ENCODE measurements around the gene KCNMA1. TPM values are rescaled to one million over a fixed set of nuclear protein-coding genes. Genes with fewer than 3 reads are reported as not detected.

Gene KCNMA1
- total RNA-seq, 2 donors from 2014 or later, result 29.1 to 37.9 TPM

DNA sequence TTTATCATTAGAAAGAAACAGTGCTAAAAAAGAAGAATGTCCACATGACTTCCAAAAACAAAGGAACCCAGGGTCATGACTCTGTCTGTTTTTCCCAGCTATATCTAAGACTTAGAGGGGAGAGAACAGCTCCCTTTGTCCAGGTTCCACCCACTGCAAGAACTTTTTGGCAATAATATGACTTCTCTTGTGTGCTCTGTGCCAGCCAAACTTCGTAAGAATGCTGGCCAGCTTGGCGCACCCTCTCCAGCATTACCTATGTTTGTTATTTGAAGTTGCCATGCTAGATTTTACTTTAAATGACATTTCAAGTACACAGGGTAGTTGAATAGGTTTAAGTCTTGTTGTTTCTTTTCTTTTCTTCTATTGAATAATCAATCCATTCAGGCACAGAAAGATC is 371.4 kb downstream of the KCNMA1 start:
- DNase-seq (ENCODE audit: low spot score), result peak; percentile 42
- intact Hi-C loops (cut with DNase I), result no loop called here
- TF ChIP-seq POLR2A (IDR thresholded peaks at IDR 0.05) (no peak), POLR2AphosphoS5 (IDR thresholded peaks at IDR 0.05) (peak; percentile 31)
- no peak overlapping the region for H3K4me3 ChIP-seq
- no peak overlapping the region for H3K27ac ChIP-seq
- H3K27me3 ChIP-seq (replicated peaks; ENCODE audit: insufficient read depth), result no peaks in the 10 kb centered on the region
- H3K36me3 ChIP-seq, result no peaks in the 10 kb centered on the region
- 41% methylated on average over 2 of the region's 2 CpGs for WGBS
- no peaks in the 10 kb centered on the region for H3K4me1 ChIP-seq (replicated peaks)
- H3K9me3 ChIP-seq, result no peaks in the 10 kb centered on the region

DNA sequence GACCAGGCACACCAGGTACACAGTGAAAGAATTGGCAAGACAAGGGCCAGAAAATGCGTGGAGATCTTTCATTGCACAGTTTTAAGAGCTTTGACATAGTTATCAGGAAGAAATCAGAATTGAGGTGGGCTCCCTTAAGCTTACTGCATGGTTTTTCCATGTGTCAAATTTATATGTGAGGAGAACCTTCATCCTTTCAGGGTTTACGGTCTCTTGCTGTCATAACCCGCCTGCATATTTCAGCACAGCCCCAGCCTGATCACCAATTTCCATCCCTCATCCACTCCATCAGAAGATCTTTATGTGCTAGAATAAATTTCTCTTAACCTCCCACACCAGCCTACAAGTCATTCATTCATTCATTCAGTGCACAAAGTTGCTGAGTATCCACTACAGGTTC is 373.1 kb downstream of the KCNMA1 start:
- intact Hi-C loops (cut with DNase I), result no loop called here
- no peaks in the 10 kb centered on the region for H3K27me3 ChIP-seq (replicated peaks; ENCODE audit: insufficient read depth)
- no peak overlapping the region for H3K4me3 ChIP-seq
- TF ChIP-seq, protein P1, sequence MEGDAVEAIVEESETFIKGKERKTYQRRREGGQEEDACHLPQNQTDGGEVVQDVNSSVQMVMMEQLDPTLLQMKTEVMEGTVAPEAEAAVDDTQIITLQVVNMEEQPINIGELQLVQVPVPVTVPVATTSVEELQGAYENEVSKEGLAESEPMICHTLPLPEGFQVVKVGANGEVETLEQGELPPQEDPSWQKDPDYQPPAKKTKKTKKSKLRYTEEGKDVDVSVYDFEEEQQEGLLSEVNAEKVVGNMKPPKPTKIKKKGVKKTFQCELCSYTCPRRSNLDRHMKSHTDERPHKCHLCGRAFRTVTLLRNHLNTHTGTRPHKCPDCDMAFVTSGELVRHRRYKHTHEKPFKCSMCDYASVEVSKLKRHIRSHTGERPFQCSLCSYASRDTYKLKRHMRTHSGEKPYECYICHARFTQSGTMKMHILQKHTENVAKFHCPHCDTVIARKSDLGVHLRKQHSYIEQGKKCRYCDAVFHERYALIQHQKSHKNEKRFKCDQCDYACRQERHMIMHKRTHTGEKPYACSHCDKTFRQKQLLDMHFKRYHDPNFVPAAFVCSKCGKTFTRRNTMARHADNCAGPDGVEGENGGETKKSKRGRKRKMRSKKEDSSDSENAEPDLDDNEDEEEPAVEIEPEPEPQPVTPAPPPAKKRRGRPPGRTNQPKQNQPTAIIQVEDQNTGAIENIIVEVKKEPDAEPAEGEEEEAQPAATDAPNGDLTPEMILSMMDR (IDR thresholded peaks at IDR 0.05), result no peak
- TF ChIP-seq POLR2A (IDR thresholded peaks at IDR 0.05), result no peak
- TF ChIP-seq POLR2AphosphoS5 (IDR thresholded peaks at IDR 0.05), result no peak
- H3K4me1 ChIP-seq (replicated peaks), result no peaks in the 10 kb centered on the region
- H3K27ac ChIP-seq, result no peak overlapping the region
- no peaks in the 10 kb centered on the region for H3K36me3 ChIP-seq
- no peak for DNase-seq (ENCODE audit: low spot score)
- no peaks in the 10 kb centered on the region for H3K9me3 ChIP-seq
- WGBS, result 82% methylated on average over 3 of the region's 3 CpGs

- Histone ChIP-seq H3K36me3 (no peaks in the 10 kb centered on the region), H3K4me3 (no peak overlapping the region), H3K27ac (no peak overlapping the region), H3K9me3 (no peaks in the 10 kb centered on the region), H3K27me3 (replicated peaks; ENCODE audit: insufficient read depth) (no peaks in the 10 kb centered on the region), H3K4me1 (replicated peaks) (no peaks in the 10 kb centered on the region)
- intact Hi-C loops (cut with DNase I), result no loop called here
- no peak for DNase-seq (ENCODE audit: low spot score)
- WGBS, result 88% methylated on average over 4 of the region's 4 CpGs
- no peak for TF ChIP-seq POLR2A (IDR thresholded peaks at IDR 0.05)
- TF ChIP-seq POLR2AphosphoS5 (IDR thresholded peaks at IDR 0.05), result no peak
- TF ChIP-seq, protein P1 (IDR thresholded peaks at IDR 0.05), result no peak
These were observed 373.5 kb downstream of the KCNMA1 start for GRCh38 chr10:77264107-77264506.

DNA sequence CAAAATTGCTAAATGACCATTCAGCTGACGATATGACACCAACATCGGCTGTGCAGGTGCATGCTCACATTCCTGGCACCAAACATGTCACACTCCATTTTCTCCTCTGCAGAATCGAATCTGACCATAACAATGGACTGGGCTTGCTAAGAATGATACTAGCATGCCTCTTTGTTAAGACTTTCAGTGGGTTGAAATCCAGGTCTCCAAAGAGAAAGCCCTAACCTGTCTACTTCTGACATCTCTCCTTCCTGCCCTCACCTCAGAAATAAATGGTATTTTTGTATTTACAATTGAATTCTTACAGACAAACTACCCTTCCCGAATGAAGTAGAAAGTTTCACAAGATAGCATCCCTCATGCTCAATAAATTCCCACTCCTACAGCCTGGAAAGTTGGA is 373.9 kb downstream of the KCNMA1 start:
- intact Hi-C loops (cut with DNase I), result no loop called here
- WGBS, result 77% methylated on average over 4 of the region's 4 CpGs
- TF ChIP-seq POLR2A (IDR thresholded peaks at IDR 0.05), result no peak
- TF ChIP-seq, protein P1 (IDR thresholded peaks at IDR 0.05), result no peak
- no peak for TF ChIP-seq POLR2AphosphoS5 (IDR thresholded peaks at IDR 0.05)

GRCh38 chr10:77261146-77261545 is 376.5 kb downstream of the KCNMA1 start:
- Histone ChIP-seq H3K27ac (no peak overlapping the region), H3K9me3 (no peaks in the 10 kb centered on the region), H3K4me3 (no peak overlapping the region), H3K27me3 (replicated peaks; ENCODE audit: insufficient read depth) (no peaks in the 10 kb centered on the region), H3K4me1 (replicated peaks) (no peaks in the 10 kb centered on the region), H3K36me3 (no peaks in the 10 kb centered on the region)
- intact Hi-C loops (cut with DNase I), result no loop called here
- DNase-seq (ENCODE audit: low spot score), result no peak
- TF ChIP-seq POLR2A (IDR thresholded peaks at IDR 0.05), result no peak
- no peak for TF ChIP-seq POLR2AphosphoS5 (IDR thresholded peaks at IDR 0.05)
- TF ChIP-seq, protein P1 (IDR thresholded peaks at IDR 0.05), result no peak
- 88% methylated on average over 3 of the region's 3 CpGs for WGBS

More for the DNA sequence above, 373.9 kb downstream of the KCNMA1 start:
- Histone ChIP-seq H3K27me3 (replicated peaks; ENCODE audit: insufficient read depth) (no peaks in the 10 kb centered on the region), H3K27ac (no peak overlapping the region), H3K4me3 (no peak overlapping the region), H3K36me3 (no peaks in the 10 kb centered on the region), H3K9me3 (no peaks in the 10 kb centered on the region), H3K4me1 (replicated peaks) (no peaks in the 10 kb centered on the region)
- no peak for DNase-seq (ENCODE audit: low spot score)
